KBM-7 (cell line): ENCODE measurements around the gene IL17RB.
A peak's percentile ranks its signal among the peaks of the same experiment; 100 is the strongest.

Source experiments
- DNase-seq: peaks from one replicate; pipeline ENCODE4 v3.0.0-alpha.2; 2015
- in situ Hi-C: fragments of 300-500 bp; cut with MboI; formaldehyde crosslinking; loops from 2 replicates; pipeline ENCODE4 v1.14.3; 2020; ENCODE audit warnings: low sequenced_read_pairs, low pct_unique_long_range_greater_than_20kb, mixed read lengths

IL17RB gene

DNA sequence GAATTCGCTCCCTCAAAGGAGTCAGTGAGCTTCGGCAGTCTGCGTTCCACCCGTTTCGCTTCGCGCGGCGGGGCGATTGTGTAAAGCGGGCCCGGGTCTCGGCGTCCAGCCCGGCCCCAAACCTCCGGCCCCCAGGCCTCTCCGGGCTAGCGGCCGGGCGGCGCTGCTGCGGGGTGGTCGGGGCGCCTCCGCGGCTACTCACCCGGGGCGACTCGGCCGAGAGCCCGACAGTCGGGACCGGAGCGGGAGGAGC lies 561 bp upstream of the IL17RB start:
- DNase-seq = no peak
- in situ Hi-C loops = no loop called here

- in situ Hi-C loops = no loop called here
- DNase-seq = no peak
These were observed 435 bp downstream of the IL17RB start for GRCh38 chr3:53846851-53847155.

- in situ Hi-C loops = no loop called here
- no peak for DNase-seq
These were observed 3.5 kb downstream of the IL17RB start for GRCh38 chr3:53849916-53850315.

GRCh38 chr3:53850895-53851294 lies 4.5 kb downstream of the IL17RB start:
- no peak for DNase-seq
- in situ Hi-C loops = no loop called here

GRCh38 chr3:53856964-53857363 lies 10.6 kb downstream of the IL17RB start:
- no peak for DNase-seq
- in situ Hi-C loops = no loop called here

- DNase-seq = no peak
- in situ Hi-C loops = no loop called here
These were observed 11.9 kb downstream of the IL17RB start for GRCh38 chr3:53858096-53858741.

DNA sequence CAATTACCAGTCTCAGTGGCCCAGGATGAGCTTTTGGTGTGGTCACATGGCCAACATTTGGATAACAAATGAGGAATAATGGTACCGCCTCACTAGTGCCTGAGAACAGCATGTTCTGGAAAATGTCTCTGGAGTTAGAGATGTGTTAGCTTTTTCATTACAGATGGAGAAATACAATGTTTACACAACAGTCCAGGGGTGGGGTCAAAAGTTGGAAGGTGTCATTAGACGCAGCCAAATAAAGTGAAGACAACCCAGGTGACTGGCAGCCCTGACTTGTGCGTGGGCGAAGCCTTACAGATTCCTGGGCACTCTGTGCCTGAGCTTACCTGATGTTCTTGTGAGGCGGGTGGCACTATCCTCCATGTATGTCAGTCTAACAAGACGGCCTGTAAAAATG lies 12.8 kb downstream of the IL17RB start:
- DNase-seq = no peak
- in situ Hi-C loops = no loop called here

DNA sequence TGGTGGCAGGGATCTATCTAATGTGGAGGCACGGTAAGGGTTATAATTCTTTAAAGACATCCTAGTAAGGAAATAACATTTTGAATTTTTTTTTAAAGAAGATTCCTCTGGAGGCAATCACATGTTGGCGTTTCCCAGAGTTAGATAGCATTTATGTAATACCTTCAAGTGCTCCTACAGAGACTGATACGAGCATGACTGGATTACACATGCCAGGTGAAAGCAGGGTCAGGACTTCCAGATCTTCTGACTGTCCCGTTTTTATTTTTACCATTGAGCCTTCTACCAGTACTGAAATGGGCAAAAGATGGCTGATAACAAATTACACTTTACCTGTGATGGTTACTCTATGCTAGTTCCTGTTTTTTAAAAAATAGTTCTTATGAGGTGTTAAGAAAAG lies 13.8 kb downstream of the IL17RB start:
- DNase-seq = no peak
- in situ Hi-C loops = no loop called here

GRCh38 chr3:53862241-53862640 lies 15.9 kb downstream of the IL17RB start:
- DNase-seq = no peak
- in situ Hi-C loops = no loop called here

GRCh38 chr3:53863145-53863544 lies 16.8 kb downstream of the IL17RB start:
- no peak for DNase-seq
- in situ Hi-C loops = no loop called here

DNA sequence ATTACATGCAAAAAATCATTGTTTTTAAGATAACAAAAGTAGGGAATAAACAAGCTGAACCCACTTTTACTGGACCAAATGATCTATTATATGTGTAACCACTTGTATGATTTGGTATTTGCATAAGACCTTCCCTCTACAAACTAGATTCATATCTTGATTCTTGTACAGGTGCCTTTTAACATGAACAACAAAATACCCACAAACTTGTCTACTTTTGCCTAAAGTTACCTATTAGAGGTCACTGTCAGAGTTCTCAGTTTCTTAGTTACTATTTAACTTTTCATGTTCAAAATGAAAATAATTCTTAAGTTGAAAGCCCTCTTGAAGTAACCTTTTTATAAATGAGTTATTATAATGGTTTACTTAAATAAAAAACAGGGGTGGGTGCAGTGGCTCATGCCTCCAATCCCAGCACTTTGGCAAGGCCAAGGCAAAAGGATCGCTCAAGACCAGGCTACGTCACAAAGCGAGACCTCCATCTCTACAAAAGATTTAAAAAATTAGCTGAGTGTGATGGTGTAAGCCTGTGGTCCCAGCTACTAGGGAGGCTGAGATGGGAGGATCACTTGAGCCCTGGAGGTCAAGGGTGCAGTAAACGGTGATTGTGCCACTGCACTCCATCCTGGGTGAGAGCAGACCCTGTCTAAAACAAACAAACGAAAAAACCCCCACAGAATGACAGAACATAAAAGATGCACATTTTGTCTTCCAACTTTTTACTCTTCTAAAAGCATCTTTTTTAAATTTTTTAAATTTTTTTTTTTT lies 19.5 kb downstream of the IL17RB start:
- DNase-seq = no peak
- in situ Hi-C loops = no loop called here

DNA sequence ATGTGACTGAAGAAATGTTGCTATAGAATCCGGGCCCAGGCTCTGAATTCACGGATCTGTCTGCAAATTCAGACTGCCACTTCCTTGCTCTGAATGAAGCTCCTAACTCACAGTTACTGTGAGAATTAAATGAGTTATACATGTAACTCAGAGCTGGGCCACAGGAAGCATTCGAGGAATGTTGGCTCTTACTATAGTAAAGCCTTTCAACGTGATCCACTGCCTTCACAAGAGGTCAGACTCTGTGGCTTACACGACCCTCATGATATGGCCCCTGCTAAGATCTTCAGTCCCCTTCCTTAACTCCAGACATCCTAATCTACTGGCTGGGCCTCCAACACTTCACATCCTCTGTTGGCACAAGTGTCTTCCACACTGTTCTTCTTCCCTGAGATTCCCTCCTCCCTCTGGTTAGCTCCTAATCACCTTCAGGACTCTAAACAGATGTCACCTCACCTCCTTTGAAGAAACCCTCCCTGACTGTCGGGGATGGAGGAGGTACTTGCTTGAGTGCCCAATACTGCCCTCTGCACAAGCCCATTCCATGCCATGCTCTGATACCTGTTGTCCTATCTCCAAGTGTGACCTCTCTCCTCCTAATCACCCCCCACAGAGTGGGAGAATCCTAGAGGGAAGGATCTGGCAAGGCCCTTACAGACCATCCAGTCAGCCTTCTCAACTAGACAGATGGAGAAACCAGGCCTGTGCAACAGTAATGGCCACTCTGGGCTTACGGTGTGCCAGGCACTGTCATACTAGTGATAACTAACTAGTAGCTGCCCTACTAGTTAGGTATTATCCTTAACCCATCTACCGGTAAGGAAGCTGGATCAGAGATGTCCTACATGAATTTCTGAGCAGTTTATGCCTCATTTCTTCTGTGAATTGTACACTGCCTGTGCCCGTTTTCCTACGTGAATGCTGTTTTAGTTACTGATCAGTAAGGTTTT lies 34.3 kb downstream of the IL17RB start:
- in situ Hi-C loops = no loop called here
- DNase-seq = no peak

DNA sequence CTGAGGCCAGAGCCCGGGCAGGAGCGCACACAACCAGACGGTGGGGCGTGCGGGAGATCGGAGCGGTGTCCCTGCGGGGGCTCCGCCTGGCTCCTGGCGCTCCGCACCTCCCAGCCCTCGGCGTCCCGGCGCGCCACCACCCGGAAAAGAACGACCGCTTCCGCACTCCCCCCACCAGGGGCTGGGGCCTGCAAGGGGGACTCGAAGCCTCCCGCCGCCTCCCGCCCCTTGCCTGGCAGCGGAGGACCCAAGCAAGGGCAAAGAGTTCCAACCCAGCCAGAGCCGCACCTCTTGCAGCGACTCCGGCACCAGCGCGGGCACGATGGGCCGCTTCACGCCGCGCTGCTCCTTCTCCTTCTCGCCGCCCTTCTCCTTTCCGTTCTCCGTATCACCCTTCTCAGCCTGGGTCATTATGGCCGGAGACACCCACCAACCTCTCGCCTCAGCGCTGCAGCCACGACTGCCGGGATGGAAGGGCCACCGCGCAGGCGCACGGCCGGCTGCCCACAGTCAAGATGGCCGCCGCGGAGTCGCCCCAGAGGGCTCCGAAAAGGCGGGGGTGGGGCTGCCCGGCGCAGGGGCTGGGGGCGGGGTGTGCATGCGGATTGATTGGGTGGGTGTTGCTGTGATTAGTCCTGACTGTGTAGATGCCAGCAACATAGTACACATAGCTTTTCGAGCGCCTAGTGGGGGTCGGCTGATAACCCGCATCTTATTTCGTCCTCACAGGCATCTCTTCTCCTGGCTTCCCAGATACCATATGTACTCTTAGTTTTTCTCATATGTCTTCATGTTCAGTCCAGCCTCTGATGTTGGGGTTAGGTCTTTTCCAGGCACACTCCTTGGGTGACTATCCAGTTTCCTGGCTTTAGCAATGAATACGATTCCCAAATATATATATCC lies 35.6 kb downstream of the IL17RB start, which contains the start of gene ACTR8:
ACTR8 (minus strand) TSS at position 462 of the 903 bp plus-strand sequence; CDS start at position 411, 51 bp downstream.
- DNase-seq = peak; percentile 90
- in situ Hi-C loops = no loop called here

DNA sequence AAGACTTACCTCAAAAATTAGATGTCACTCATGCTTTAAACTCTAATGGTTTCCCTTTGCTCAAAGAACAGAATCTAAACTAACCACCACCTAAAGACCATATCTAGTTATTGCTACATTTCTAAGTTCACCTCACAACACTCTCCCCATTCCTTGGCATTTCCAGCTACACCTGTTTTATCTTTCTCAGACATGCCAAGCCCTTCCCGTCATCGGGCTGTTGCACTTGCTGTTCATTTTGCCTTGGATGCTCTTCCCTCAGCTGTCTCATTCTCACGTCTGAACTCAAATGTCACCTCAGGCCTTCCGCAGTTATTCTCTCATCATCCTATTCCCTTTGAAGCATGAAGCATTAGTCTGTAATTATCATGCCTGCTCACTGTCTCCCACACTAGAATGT lies 36.6 kb downstream of the IL17RB start:
- in situ Hi-C loops = no loop called here
- no peak for DNase-seq

- in situ Hi-C loops = no loop called here
- no peak for DNase-seq
These were observed 38.3 kb downstream of the IL17RB start for GRCh38 chr3:53884623-53885022.

- DNase-seq = no peak
- in situ Hi-C loops = no loop called here
These were observed 38.9 kb downstream of the IL17RB start for GRCh38 chr3:53885239-53885638.

- in situ Hi-C loops = no loop called here
- no peak for DNase-seq
These were observed 41.1 kb downstream of the IL17RB start for GRCh38 chr3:53887446-53887845.

GRCh38 chr3:53888232-53888631 lies 41.9 kb downstream of the IL17RB start:
- no peak for DNase-seq
- in situ Hi-C loops = no loop called here

DNA sequence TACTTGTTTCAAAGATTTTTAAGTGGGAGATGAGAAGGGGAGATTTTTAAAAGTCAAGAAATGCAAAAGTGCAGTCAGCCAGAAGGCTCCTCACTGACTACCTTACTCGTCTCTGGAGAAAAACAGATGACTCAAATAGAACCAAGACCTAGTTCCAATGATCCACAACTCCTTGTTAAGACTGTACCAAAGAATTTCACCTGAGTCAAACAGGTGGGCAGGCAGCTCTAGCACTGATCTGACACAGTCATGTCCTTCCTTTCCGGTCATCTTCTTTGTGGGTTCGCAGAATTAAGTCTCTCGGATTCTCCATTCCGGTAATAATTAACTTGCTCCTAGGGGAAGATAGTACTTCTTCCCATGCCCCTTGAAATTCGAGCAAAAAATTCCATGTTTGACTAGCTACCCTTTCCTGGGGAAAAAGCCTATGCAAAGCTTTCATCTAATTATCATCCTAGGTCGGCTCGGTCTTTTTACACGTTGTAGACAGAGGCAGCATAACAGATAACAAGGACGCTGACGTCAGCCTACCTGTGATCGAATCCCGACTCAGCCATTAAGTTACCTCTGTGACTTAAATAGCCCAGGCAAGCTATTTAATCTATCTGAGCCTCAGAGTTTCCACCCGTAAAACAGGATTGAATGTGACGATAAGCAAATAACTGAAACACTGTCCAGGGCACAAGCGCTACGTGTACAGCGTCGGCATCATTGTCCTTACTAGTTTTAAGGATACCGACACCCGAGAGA lies 44.5 kb downstream of the IL17RB start:
- in situ Hi-C loops = no loop called here

More for the DNA sequence above, 44.5 kb downstream of the IL17RB start:
- no peak for DNase-seq
